Liver (tissue), 9 donors: ENCODE results near the gene PALLD. TPM values are rescaled to one million over a fixed set of nuclear protein-coding genes. Genes with fewer than 3 reads are reported as not detected.

ENCODE experiments used
- DNase-seq: peaks from one replicate; pipeline ENCODE4 v3.0.0-alpha.2; 2017; ENCODE audit warnings: low spot score
- H3K27ac ChIP-seq, 2 donors: one replicate each; pipeline ENCODE4 v1.7.0; 2013; ENCODE audit warnings: inconsistent platforms in 2 of 2, low read length in 2 of 2, control low read depth in 1 of 2, low read depth in 1 of 2, mild to moderate bottlenecking in 1 of 2
- H3K27me3 ChIP-seq, 4 donors: one replicate each; pipeline versions ENCODE4 v1.6.1 to v1.7.0; 2013; ENCODE audit warnings: low read length in 3 of 4, inconsistent platforms in 1 of 4, mild to moderate bottlenecking in 1 of 4, moderate library complexity in 1 of 4; ENCODE audit not compliant: control insufficient read depth in 4 of 4, insufficient read depth in 4 of 4
- H3K36me3 ChIP-seq, 4 donors: one replicate each; pipeline versions ENCODE4 v1.6.1 to v1.7.0; 2013; ENCODE audit warnings: low read length in 3 of 4, mild to moderate bottlenecking in 3 of 4, low read depth in 1 of 4, moderate library complexity in 1 of 4; ENCODE audit not compliant: control insufficient read depth in 4 of 4, insufficient read depth in 3 of 4
- H3K4me1 ChIP-seq, 4 donors: one replicate each; pipeline versions ENCODE4 v1.6.1 to v1.7.0; 2013; ENCODE audit warnings: low read length in 3 of 4, mild to moderate bottlenecking in 3 of 4, moderate library complexity in 1 of 4; ENCODE audit not compliant: control insufficient read depth in 4 of 4, insufficient read depth in 4 of 4
- H3K4me3 ChIP-seq, 3 donors: one replicate each; pipeline versions ENCODE4 v1.6.1 to v1.7.0; 2013; ENCODE audit warnings: low read length in 3 of 3, control low read depth in 1 of 3, low read depth in 1 of 3, mild to moderate bottlenecking in 1 of 3
- H3K9ac ChIP-seq, 2 donors: one replicate each; pipeline ENCODE4 v1.7.0; 2013; ENCODE audit warnings: low read length in 2 of 2, mild to moderate bottlenecking in 2 of 2, moderate library complexity in 2 of 2, control low read depth in 1 of 2, low read depth in 1 of 2
- H3K9me3 ChIP-seq, 4 donors: one replicate each; pipeline versions ENCODE4 v1.6.1 to v1.7.0; 2013; ENCODE audit warnings: low read length in 3 of 4; ENCODE audit not compliant: control insufficient read depth in 4 of 4
- EGR1 ChIP-seq, 2 donors: IDR thresholded peaks; 2 replicates each; pipeline ENCODE4 v1.6.1; 2016 to 2018; ENCODE audit warnings: antibody characterized with exemption in 2 of 2, low read depth in 2 of 2
- HNF4A ChIP-seq, 2 donors: conservative IDR thresholded peaks; 2 replicates each; pipeline ENCODE4 v1.6.1; 2016; ENCODE audit warnings: antibody characterized with exemption in 2 of 2, mild to moderate bottlenecking in 2 of 2
- HNF4G ChIP-seq: IDR thresholded peaks from 2 replicates; pipeline ENCODE4 v1.6.1; 2016; ENCODE audit warnings: antibody characterized with exemption
- JUND ChIP-seq, 2 donors: IDR thresholded peaks; 2 replicates each; pipeline ENCODE4 v1.6.1; 2016; ENCODE audit warnings: antibody characterized with exemption in 2 of 2
- NR2F2 ChIP-seq: IDR thresholded peaks from 2 replicates; pipeline ENCODE4 v1.6.1; 2016; ENCODE audit warnings: antibody characterized with exemption
- RAD21 ChIP-seq, 2 donors: IDR thresholded peaks; 2 replicates each; pipeline ENCODE4 v1.6.1; 2016; ENCODE audit warnings: antibody characterized with exemption in 2 of 2, mild to moderate bottlenecking in 2 of 2
- REST ChIP-seq: IDR thresholded peaks from 2 replicates; pipeline ENCODE4 v1.6.1; 2016; ENCODE audit warnings: antibody characterized with exemption, mild to moderate bottlenecking
- TAF1 ChIP-seq: conservative IDR thresholded peaks from 2 replicates; pipeline ENCODE4 v1.6.1; 2016; ENCODE audit warnings: antibody characterized with exemption, mild to moderate bottlenecking
- YY1 ChIP-seq: IDR thresholded peaks from 2 replicates; pipeline ENCODE4 v1.6.1; 2016; ENCODE audit warnings: antibody characterized with exemption, mild to moderate bottlenecking
- ZBTB33 ChIP-seq: IDR thresholded peaks from 2 replicates; pipeline ENCODE4 v1.6.1; 2016; ENCODE audit warnings: antibody characterized with exemption
- WGBS: extraction: QIAGEN DNeasy Blood & Tissue Kit; methylation state at CpG from one replicate; pipeline ENCODE4 v1.1.7; 2013; 5-methylcytosine and 5-hydroxymethylcytosine counted together
- polyA plus RNA-seq, 2 donors: library from polyadenylated mRNA; stranded (reverse) in 1 of 2; unstranded in 1 of 2; fragments of 200-250 nt in 1 of 2; fragments of >200 nt in 1 of 2; fragmentation: Nextera tagmentation in 1 of 2; extraction: Ambion mirVana in 1 of 2; gene quantifications; one replicate each; pipeline versions ENCODE4 v1.2.1 to v1.2.3, GENCODE V29; 2013 to 2015
- total RNA-seq, 2 donors: library from RNA; depleted of rRNA; stranded (reverse); fragments of >200 nt; gene quantifications; one replicate each; pipeline ENCODE4 v1.2.3, GENCODE V29; 2014
- donor health status: healthy.
- donor health status: healthy.
- donor health status: healthy.
- donor health status: healthy.
- donor health status: healthy.

PALLD gene
- total and polyA plus RNA-seq, 4 donors, result 9.0 to 26.3 (median 14.7) TPM

- Histone ChIP-seq H3K4me3 (no peak overlapping the region), H3K27ac (no peak overlapping the region), H3K36me3 (no peaks in the 10 kb centered on the region), H3K4me1 (no peaks in the 10 kb centered on the region), H3K27me3 (no peaks in the 10 kb centered on the region), H3K9me3 (no peaks in the 10 kb centered on the region), H3K9ac (no peak overlapping the region)
- TF ChIP-seq NR2F2 (no peak), EGR1 (IDR thresholded peaks at IDR 0.05; ENCODE audit: low read depth in 2 of 2) (no peak), HNF4G (no peak), JUND (IDR thresholded peaks at IDR 0.05) (no peak)
- 47% methylated on average over 9 of the region's 9 CpGs for WGBS
- DNase-seq, result no peak
Measured at GRCh38 chr4:168569931-168570276, 73.1 kb downstream of the PALLD start.

GRCh38 chr4:168570466-168570865 is 73.6 kb downstream of the PALLD start:
- H3K4me3 ChIP-seq, result no peak overlapping the region
- TF ChIP-seq HNF4G (no peak), REST (no peak), YY1 (no peak), EGR1 (IDR thresholded peaks at IDR 0.05; ENCODE audit: low read depth in 2 of 2) (no peak), TAF1 (no peak), ZBTB33 (no peak), RAD21 (IDR thresholded peaks at IDR 0.05) (no peak), HNF4A (conservative IDR thresholded peaks at IDR 0.05) (no peak), JUND (IDR thresholded peaks at IDR 0.05) (no peak)
- no peaks in the 10 kb centered on the region for H3K9me3 ChIP-seq
- DNase-seq, result no peak
- H3K27me3 ChIP-seq, result no peaks in the 10 kb centered on the region
- H3K27ac ChIP-seq, result no peak overlapping the region
- no peaks in the 10 kb centered on the region for H3K36me3 ChIP-seq
- H3K4me1 ChIP-seq, result no peaks in the 10 kb centered on the region
- H3K9ac ChIP-seq, result no peak overlapping the region

GRCh38 chr4:168572002-168572401 is 75.2 kb downstream of the PALLD start:
- WGBS, result 83% methylated on average over 3 of the region's 3 CpGs
- no peak overlapping the region for H3K27ac ChIP-seq
- H3K27me3 ChIP-seq, result no peaks in the 10 kb centered on the region
- no peak overlapping the region for H3K4me3 ChIP-seq
- no peaks in the 10 kb centered on the region for H3K9me3 ChIP-seq
- DNase-seq, result no peak
- no peak overlapping the region for H3K9ac ChIP-seq
- TF ChIP-seq YY1, result no peak
- no peak for TF ChIP-seq TAF1
- TF ChIP-seq EGR1 (IDR thresholded peaks at IDR 0.05; ENCODE audit: low read depth in 2 of 2), result no peak
- H3K36me3 ChIP-seq, result no peaks in the 10 kb centered on the region
- H3K4me1 ChIP-seq, result no peaks in the 10 kb centered on the region
